IMR-90 (cell line): ENCODE results near the gene KRTAP12-4. TPM values are rescaled to one million over a fixed set of nuclear protein-coding genes. Genes with fewer than 3 reads are reported as not detected.
"Not testable (repeated sequence)": the region's sequence is repeated elsewhere in the genome, so short reads cannot be mapped to it uniquely, and the experiment has no call there.

Experiments used
- ATAC-seq: fragments of 200-7000 bp; cut with Tn5 transposase; 2 replicates; pipeline ENCODE4 v1.9.1; 2020; ENCODE audit warnings: low read depth, mild to moderate bottlenecking, moderate library complexity
- BruUV-seq: library from RNA; stranded (reverse); fragments of 400-500 nt; replicated peaks from 2 replicates; lab custom pipeline; 2021; lab: Mats Ljungman, UMichigan
- CTCF ChIA-PET: fragments of 300-600 bp; formaldehyde crosslinking; extraction: SDS; loops from one replicate; lab custom pipeline; 2021; ENCODE audit warnings: antibody characterized with exemption; lab: Yijun Ruan, JAX
- POLR2A ChIA-PET: fragments of 300-600 bp; sonication (Branson Sonifier 250); formaldehyde crosslinking; loops from one replicate; lab custom pipeline; 2022; ENCODE audit warnings: antibody characterized with exemption; ENCODE audit not compliant: unreplicated experiment; lab: Charles Lee
- DNase-seq: peaks from one replicate; pipeline ENCODE4 v3.0.0; 2013
- H2AFZ ChIP-seq: replicated peaks from 2 replicates; pipeline ENCODE3; 2013; ENCODE audit warnings: low read length, mild to moderate bottlenecking; ENCODE audit not compliant: poor library complexity
- H2AK5ac ChIP-seq: 2 replicates; pipeline ENCODE4 v1.6.1; 2013; ENCODE audit warnings: low read depth, low read length, inconsistent platforms
- H2AK9ac ChIP-seq: replicated peaks from 2 replicates; pipeline ENCODE3; 2013; ENCODE audit warnings: mild to moderate bottlenecking, low read depth, low read length, moderate library complexity; ENCODE audit not compliant: poor library complexity
- H2BK120ac ChIP-seq: 2 replicates; pipeline ENCODE4 v1.6.1; 2013; ENCODE audit warnings: low read depth, low read length, inconsistent platforms
- H2BK15ac ChIP-seq: 3 replicates; pipeline ENCODE4 v1.6.1; 2013; ENCODE audit warnings: low read depth, low read length, inconsistent platforms
- H2BK20ac ChIP-seq: 2 replicates; pipeline ENCODE4 v1.6.1; 2013; ENCODE audit warnings: low read depth, mild to moderate bottlenecking, inconsistent platforms, low read length, moderate library complexity
- H2BK5ac ChIP-seq: 2 replicates; pipeline ENCODE4 v1.6.1; 2013; ENCODE audit warnings: mild to moderate bottlenecking, low read depth, low read length, inconsistent platforms; ENCODE audit not compliant: poor library complexity, severe bottlenecking
- H3K14ac ChIP-seq: replicated peaks from 2 replicates; pipeline ENCODE4 v1.6.1; 2013; ENCODE audit warnings: low read depth, low read length, inconsistent platforms
- H3K18ac ChIP-seq: 2 replicates; pipeline ENCODE4 v1.6.1; 2013; ENCODE audit warnings: low read depth, low read length, control low read depth
- H3K23ac ChIP-seq: 2 replicates; pipeline ENCODE4 v1.6.1; 2013; ENCODE audit warnings: low read depth, low read length, inconsistent platforms
- H3K27ac ChIP-seq: 2 replicates; pipeline ENCODE4 v1.5.1; 2013; ENCODE audit warnings: mild to moderate bottlenecking, control low read depth, low read length; ENCODE audit not compliant: insufficient read depth
- H3K27me3 ChIP-seq: 2 replicates; pipeline ENCODE4 v1.6.1; 2013; ENCODE audit warnings: low read length; ENCODE audit not compliant: control insufficient read depth, insufficient read depth
- H3K36me3 ChIP-seq: 2 replicates; pipeline ENCODE4 v1.6.1; 2013; ENCODE audit warnings: low read length, mixed read lengths; ENCODE audit not compliant: control insufficient read depth, insufficient read depth
- H3K4ac ChIP-seq: 2 replicates; pipeline ENCODE4 v1.6.1; 2013; ENCODE audit warnings: low read depth, low read length, inconsistent platforms
- H3K4me1 ChIP-seq: 2 replicates; pipeline ENCODE4 v1.6.1; 2013; ENCODE audit warnings: low read length, mixed read lengths; ENCODE audit not compliant: control insufficient read depth, insufficient read depth
- H3K4me2 ChIP-seq: 2 replicates; pipeline ENCODE4 v1.6.1; 2013; ENCODE audit warnings: low read depth, mild to moderate bottlenecking, control low read depth, low read length, moderate library complexity
- H3K4me3 ChIP-seq: 2 replicates; pipeline ENCODE4 v1.5.1; 2013; ENCODE audit warnings: low read depth, mild to moderate bottlenecking, control low read depth, low read length, moderate library complexity; ENCODE audit not compliant: insufficient read depth
- H3K56ac ChIP-seq: 2 replicates; pipeline ENCODE4 v1.6.1; 2013; ENCODE audit warnings: low read length, inconsistent platforms; ENCODE audit not compliant: insufficient read depth; ENCODE audit errors: extremely low read depth
- H3K79me1 ChIP-seq, 2 experiments: 2 replicates each; pipeline ENCODE4 v1.6.1; 2013; ENCODE audit warnings: low read length in 2 of 2, inconsistent platforms in 1 of 2, low read depth in 1 of 2
- H3K9ac ChIP-seq: 2 replicates; pipeline ENCODE4 v1.6.1; 2013; ENCODE audit warnings: low read depth, low read length, control low read depth
- H3K9me1 ChIP-seq: 2 replicates; pipeline ENCODE4 v1.6.1; 2013; ENCODE audit warnings: low read length, inconsistent platforms; ENCODE audit not compliant: insufficient read depth
- H3K9me3 ChIP-seq: 2 replicates; pipeline ENCODE4 v1.6.1; 2013; ENCODE audit warnings: low read length; ENCODE audit not compliant: control insufficient read depth, insufficient read depth
- H4K20me1 ChIP-seq: 2 replicates; pipeline ENCODE4 v1.6.1; 2013; ENCODE audit warnings: low read length, inconsistent platforms; ENCODE audit not compliant: insufficient read depth
- H4K5ac ChIP-seq: 2 replicates; pipeline ENCODE4 v1.6.1; 2013; ENCODE audit warnings: mild to moderate bottlenecking, low read depth, low read length, control low read depth
- H4K8ac ChIP-seq, 2 experiments: 2 replicates each; pipeline ENCODE4 v1.6.1; 2013; ENCODE audit warnings: low read depth in 2 of 2, low read length in 2 of 2, control low read depth in 1 of 2, inconsistent platforms in 1 of 2
- H4K91ac ChIP-seq: 2 replicates; pipeline ENCODE4 v1.6.1; 2013; ENCODE audit warnings: low read depth, low read length, inconsistent platforms; ENCODE audit not compliant: insufficient read depth
- whole genome bisulfite sequencing, 2 experiments: methylation state at CpG; one replicate each; pipeline versions ENCODE4 v1.1.5 to v1.1.7; 2013; ENCODE audit warnings: missing lambda C conversion rate in 2 of 2; ENCODE audit not compliant: insufficient read length in 1 of 2; ENCODE audit errors: extremely low coverage in 2 of 2; 5-methylcytosine and 5-hydroxymethylcytosine counted together
- dilution Hi-C: fragments of 300-500 bp; cut with HindIII; formaldehyde crosslinking; loops from one replicate; pipeline ENCODE4 v1.14.3; 2018; ENCODE audit warnings: low sequenced_read_pairs; ENCODE audit not compliant: unreplicated experiment
- in situ Hi-C: fragments of 300-500 bp; cut with MboI; formaldehyde crosslinking; loops from 3 replicates; pipeline ENCODE4 v1.14.3; 2019; ENCODE audit warnings: low sequenced_read_pairs, inconsistent platforms, mixed read lengths
- intact Hi-C: fragments of 100-400 bp; cut with micrococcal nuclease; formaldehyde crosslinking; loops from 2 replicates; pipeline ENCODE4 v1.10.0; 2022
- polyA plus RNA-seq, 3 experiments: library from polyadenylated mRNA; depleted of rRNA; stranded (reverse); fragments of >200 nt; gene quantifications; 2 replicates each; pipeline ENCODE4 v1.2.3, GENCODE V29; 2012; ENCODE audit warnings: low replicate concordance in 1 of 3
- total RNA-seq: library from RNA; depleted of rRNA; stranded (reverse); fragments of >200 nt; gene quantifications from 2 replicates; pipeline ENCODE4 v1.2.3, GENCODE V29; 2012

The KRTAP12-4 gene
- total and polyA plus RNA-seq, 2 of the 4 experiments (the other 2 are of a cell fraction): not detected

DNA sequence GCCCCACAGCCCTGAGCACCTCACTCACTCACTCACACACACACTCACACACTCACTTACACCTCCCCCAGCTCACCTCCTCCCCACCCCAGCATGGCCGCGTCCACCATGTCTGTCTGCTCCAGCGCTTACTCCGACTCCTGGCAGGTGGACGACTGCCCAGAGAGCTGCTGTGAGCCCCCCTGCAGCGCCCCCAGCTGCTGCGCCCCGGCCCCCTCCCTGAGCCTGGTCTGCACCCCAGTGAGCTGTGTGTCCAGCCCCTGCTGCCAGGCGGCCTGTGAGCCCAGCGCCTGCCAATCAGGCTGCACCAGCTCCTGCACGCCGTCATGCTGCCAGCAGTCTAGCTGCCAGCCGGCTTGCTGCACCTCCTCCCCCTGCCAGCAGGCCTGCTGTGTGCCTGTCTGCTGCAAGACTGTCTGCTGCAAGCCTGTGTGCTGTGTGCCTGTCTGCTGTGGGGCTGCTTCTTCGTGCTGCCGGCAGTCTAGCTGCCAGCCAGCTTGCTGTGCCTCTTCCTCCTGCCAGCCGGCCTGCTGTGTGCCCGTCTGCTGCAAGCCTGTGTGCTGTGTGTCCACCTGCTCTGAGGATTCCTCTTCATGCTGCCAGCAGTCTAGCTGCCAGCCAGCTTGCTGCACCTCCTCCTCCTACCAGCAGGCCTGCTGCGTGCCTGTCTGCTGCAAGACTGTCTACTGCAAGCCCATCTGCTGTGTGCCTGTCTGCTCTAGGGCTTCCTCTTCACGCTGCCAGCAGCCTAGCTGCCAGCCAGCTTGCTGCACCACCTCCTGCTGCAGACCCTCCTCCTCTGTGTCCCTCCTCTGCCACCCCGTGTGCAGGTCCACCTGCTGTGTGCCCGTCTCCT lies 7.9 kb downstream of the KRTAP12-4 start, which contains the start of gene KRTAP10-11:
Gene KRTAP10-11 (plus strand): TSS at position 49 of the 856 bp plus-strand sequence. CDS start 45 bp downstream, at position 94.
- H3K9me3 ChIP-seq, H3K36me3 ChIP-seq, H3K14ac ChIP-seq, H2BK5ac ChIP-seq, H3K27ac ChIP-seq, H4K91ac ChIP-seq, H3K56ac ChIP-seq, H2AK5ac ChIP-seq, H3K4me1 ChIP-seq, ATAC-seq, BruUV-seq, H3K9me1 ChIP-seq, H3K79me1 ChIP-seq, H3K4ac ChIP-seq, H2AFZ ChIP-seq, intact Hi-C loops, H4K5ac ChIP-seq, H3K27me3 ChIP-seq, H3K18ac ChIP-seq, H3K4me2 ChIP-seq, dilution Hi-C loops, H4K8ac ChIP-seq, H3K4me3 ChIP-seq, H3K23ac ChIP-seq, in situ Hi-C loops, H2BK15ac ChIP-seq, H4K20me1 ChIP-seq, CTCF ChIA-PET, H3K9ac ChIP-seq, DNase-seq, POLR2A ChIA-PET, H2BK20ac ChIP-seq, H2AK9ac ChIP-seq, H2BK120ac ChIP-seq: not testable (repeated sequence)
- 47% methylated on average over 12 of the region's 21 CpGs; no CpG with 5 or more reads in 1 of the 2 experiments for WGBS, 2 experiments
